CD4-positive, alpha-beta T cell treated with Interleukin-15 for 1 hour (primary cell): ENCODE results near the gene TRIP13.
"Not testable (repeated sequence)": the region's sequence is repeated elsewhere in the genome, so short reads cannot be mapped to it uniquely, and the experiment has no call there.

Experiments used
- DNase-seq: peaks from one replicate; pipeline ENCODE4 v3.0.0-alpha.2; 2020

The TRIP13 gene

DNA sequence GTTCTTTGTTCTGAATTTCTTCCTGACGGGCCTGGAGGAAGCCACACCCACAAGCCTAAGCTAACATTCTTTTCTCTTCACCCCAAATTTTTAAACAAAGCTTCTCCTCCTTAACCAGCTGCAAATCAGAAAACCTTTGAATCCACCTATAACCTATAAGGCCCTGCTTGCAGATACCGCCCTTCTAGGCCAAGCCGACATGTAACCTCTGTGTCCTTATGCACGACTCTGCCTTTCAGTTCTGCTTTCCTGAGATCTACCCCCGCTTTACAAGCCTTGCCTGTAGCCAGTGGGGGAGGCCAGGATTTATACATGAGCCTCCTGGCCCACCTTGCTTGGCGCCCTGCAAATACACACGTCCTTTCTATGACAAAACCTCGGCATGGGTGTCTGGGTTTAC is 19.4 kb upstream of the TRIP13 start:
- DNase-seq, result no peak

DNA sequence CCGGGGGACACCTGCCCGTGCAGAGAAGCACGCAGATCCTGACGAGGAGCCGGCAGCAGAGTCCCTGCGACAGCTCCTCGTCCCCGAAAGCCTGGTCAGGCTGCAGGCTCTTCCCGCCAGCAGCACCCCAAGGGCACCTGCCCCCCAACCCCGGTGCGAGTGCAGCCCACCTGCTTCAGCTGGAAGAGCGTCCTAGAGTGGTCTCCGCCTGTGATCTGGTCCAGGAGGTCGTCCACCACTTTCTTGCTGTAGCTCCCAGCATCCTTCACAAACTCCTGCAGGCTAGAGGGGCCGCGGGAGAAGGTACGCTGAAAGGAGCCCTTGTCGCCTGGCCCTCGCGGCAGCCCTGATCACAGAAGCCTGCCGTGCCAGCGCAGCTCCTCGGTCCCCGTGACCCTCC is 16.8 kb upstream of the TRIP13 start:
- DNase-seq, result no peak

DNA sequence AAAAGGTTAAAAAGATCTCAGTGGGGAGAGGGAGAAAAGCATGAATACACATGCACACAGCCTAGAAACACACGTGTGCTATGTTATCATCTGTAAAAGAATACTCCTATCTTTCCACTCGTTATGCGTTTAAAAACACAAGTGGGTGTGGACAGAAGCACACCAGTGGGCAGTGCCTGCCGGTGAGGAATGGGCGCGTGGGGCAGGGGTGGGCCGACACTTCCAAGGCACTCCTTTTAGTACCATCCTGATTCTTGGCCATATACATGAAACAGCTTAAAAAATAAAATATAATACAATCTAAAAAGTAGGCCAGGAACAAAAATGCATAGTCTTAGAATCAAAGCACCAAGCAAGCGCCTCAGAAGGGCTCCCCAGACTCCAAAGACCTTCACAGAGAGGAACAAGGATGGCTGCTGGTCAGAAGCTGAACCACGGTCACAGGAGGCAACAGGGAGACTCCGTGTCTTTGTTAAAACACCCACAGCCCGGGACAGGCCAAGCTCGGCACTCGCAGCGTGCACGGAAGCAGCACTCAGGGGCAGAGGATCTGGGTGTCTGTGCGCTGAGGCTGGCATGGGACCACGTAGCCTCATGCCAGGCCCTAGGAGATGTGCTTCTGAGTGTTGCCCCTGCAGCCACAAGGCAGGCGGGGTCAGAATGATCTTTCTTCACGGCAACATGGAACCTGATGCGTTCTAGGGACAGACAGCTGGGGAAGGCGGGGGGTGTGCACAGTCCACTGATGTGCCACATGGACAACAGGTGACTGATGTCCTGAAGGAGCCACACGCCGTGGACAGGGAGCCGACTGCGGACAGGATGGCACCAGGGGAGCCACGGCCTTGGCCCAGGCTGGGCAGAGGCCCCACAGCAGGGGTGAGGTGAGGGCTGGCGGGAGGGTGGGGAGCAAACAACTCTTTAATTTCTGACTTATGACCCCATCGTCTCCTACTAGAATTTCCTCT is 16.0 kb upstream of the TRIP13 start:
- DNase-seq, result no peak

DNA sequence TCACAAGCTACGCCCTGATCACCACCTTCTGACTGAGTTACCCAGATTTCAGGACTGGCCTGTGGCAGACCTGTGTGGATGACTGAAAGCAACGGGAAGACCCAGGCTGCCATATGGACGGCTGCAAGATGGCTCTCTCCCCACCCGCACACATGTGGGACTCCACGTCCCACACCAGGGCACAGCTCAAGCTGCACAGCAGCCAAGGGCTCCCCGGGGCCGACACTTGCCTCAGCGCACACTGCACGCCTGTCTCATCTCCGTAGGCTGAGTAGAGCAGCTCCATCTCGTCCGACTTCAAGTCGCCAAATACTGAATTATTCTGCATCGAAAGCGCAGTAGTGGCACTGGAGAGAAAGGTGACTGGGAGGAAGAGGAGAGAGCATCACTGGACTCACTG is 14.6 kb upstream of the TRIP13 start:
- no peak for DNase-seq

DNA sequence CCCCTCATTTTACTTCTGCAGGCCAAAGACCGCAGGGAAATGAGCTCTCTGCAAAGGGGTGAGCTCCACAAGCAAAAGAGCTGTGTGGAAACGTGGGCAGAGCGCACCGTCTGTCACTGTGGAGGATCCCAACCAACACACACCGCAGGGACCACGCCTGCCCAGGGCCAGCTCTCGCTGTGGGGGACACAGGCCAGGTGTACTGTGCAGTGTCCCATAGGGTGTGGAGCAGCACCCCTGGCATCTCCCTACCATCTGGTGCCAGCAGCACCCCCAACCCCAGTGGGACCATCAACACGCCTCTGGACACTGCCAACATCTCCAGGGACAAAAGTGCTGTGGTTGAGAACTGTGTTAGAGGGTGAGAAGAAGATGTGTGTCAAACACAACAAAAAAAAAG is 14.0 kb upstream of the TRIP13 start:
- DNase-seq, result not testable (repeated sequence)

DNA sequence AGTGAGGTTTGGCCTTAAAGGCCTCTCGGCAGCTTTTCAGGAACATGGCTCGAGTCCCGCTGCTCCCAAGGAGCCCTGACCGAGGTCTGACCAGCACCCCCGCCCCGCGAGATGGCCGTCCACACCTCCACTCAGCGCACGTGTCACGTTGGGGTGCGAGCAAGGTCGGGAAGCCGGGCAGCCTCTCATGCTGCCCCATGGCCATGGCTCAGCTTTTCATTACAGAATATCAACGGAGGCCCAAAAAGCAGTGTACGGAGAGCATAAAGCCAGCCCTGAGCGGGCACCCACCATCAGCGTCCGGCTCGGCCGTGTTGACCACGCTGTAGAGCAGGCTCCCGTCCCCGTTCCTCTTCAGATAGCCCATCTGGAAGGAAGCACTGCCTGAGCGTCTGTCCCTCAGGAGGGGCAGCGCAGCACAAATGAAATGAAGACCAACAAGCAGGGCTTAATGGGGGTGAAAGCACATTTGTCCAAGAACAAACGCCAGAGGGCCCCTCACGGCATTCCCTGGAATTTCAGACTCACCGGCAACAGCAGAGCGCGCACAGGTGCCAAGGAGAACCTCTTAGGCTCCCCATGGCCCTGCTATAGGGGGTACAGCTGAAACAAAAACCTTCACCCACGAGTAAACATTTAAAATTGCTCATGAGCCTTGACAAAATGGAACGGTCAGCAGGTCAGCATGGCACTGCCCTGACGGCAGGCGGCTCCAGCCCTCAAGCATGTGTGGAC is 11.7 kb upstream of the TRIP13 start:
- DNase-seq, result no peak

DNA sequence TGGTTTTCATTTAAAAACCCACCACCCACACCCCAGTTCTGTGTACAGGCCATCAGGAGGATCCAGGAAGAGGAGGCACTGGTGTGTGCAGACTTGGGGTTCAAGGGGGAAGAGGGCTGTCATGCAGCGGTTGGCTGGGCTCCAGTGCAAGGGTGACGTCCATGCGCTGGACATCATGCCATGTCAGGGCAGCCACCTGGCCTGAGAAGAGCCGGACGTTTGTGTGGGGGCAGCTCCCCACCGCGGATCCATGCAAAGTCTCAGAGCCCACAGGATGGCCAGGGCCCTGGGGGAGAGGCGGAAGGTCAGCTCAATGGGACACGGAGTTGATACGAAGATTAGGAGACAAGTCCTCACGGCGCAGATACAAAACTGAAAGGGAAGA is 11.1 kb upstream of the TRIP13 start:
- DNase-seq, result no peak

DNA sequence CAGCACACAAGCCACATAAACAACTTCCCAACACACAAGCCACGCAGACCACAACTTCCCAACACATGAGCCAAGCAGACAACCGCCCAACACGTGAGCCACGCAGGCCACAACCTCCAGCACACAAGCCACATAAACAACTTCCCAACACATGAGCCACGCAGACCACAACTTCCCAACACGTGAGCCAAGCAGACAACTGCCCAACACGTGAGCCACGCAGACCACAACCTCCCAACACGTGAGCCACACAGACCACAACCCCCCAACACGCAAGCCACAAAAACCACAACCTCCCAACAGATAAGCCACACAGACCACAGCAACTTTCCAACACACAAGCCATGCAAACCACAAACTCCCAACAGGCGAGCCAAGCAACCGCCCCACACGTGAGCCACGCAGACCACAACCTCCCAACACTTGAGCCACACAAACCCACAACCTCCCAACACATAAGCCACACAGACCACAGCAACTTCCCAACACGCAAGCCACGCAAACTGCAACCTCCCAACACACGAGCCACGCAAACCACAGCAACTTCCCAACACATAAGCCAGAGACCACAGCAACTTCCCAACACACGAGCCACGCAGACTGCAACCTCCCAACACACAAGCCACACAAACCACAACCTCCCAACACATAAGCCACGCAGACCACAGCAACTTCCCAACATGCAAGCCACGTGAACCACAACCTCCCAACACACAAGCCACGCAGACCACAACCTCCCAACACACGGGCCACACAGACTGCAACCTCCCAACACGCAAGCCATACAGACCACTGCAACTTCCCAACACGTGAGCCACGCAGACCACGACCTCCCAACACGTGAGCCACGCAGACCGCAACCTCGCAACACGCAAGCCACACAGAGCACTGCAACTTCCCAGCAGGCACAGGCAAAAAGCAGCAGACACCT is 10.2 kb upstream of the TRIP13 start:
- no peak for DNase-seq

DNA sequence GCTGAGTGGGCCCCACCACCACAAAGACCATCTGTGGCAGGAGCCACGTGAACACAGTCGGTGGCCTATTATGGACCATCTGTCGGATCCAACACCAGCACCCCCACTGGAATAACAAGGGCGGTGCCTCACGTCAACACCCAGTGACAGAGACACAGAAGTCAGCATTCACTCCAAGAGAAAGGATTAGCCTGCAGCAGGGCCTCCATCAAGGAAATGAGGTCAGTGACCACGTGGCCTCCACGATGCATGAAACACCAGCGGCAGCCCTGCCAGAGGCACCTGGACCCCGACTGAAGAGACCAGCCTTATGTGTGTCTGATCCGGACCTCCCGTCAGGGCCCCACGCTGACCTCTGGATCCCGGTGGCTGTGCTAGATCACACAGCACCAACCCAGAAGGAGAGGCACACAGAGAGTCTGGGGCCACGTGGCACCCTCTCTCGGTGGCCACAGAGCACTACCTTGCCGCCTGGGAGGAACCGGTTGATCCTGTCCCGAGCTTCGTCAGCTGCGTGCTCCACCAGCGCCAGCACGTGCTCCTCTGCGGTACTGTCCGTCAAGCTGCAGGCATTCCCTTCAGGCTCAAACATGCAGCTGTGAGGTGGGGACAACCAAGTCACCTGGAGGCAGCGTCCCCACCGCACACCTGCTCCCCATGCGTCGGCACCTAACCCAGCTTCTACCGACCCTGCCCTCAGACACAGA is 9.1 kb upstream of the TRIP13 start:
- DNase-seq, result no peak

DNA sequence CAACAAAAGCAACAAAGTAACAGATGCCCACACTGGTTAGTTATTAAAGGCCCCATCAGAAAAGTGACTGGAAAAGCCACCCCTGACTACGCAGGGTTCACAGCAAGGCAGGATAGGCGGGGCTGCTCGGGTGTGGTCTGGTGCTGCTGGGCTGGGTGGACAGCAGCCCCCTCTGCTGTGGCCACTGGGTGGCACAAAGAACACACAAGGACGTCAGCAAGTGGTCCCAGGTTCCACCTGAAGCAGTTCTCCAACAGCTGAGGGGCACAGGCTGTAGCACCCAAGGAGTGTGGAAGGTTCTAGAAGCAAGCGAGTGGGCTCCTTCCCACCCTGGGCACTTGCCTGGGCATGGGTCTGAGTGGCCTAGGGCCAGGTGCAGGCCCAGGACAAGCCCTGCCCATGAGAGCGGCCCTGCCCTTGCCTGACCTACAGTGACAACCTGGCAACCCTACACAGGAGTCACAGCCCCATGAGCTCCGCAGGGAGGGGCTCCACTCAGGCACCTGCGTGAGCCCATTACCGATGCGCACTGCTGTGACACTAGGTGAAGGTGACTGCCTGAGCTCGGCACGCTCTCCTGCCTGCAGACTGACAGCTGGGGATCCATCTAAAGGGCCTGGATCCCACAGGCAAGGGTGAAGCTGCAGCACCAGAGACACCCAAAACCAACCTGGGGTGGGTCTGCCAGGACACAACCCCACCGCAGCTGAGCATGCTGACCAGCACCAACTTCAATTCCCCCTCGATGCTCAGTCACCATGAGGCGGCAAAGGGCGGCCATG is 8.1 kb upstream of the TRIP13 start:
- no peak for DNase-seq

DNA sequence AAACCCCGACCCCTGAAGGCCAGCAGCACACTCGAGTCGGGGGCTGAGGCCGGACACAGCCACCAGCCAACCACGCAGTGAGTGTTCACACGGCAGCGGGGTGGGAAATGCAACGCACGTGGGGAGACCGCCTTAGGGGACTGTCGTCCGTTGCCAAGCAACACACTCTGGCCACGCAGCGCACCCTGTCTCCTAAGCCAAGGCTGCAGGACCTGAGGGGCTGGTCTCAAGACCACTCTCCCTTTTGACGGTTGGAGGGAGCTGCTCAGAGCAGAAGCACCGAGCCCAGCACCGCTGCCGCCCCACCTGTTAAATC is 7.6 kb upstream of the TRIP13 start:
- no peak for DNase-seq

DNA sequence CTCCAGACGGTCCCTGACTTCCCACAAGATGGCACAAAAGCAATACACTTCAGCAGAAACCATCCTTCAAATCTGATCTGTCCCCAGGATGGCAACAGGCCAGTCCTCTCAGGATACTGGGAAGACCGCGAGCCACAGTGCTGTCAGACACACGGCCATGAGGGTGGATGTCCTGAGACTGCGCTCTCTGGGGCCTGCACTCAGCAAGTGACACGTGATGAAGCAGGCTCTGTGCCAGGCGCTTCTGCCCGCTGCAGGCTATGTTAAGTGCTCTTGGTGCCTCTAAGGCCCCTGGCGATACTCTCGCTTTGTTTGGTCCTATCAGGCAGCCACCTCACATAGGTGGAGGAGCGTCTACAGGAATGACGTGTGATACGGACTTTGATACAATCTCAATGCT is 7.2 kb upstream of the TRIP13 start:
- DNase-seq, result no peak

DNA sequence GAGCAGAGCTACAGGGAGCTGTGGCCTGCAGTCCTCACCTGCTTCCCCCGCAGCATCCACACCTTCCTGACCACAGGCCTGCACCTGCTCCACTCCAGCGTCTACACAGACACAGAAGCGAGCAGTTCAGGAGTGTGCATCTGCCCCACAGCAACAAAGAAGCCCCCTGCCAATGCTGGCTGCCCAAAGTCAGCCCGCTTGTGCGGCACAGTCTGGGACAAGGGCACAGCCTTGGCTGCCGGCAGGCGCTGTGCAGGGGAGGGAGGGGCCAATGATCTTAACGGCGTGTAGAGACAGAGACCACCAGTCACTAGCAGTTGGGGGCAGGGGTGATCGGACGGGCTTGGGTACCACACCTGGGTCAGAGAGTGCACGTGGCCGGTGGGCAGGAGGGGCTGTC is 6.6 kb upstream of the TRIP13 start:
- no peak for DNase-seq

DNA sequence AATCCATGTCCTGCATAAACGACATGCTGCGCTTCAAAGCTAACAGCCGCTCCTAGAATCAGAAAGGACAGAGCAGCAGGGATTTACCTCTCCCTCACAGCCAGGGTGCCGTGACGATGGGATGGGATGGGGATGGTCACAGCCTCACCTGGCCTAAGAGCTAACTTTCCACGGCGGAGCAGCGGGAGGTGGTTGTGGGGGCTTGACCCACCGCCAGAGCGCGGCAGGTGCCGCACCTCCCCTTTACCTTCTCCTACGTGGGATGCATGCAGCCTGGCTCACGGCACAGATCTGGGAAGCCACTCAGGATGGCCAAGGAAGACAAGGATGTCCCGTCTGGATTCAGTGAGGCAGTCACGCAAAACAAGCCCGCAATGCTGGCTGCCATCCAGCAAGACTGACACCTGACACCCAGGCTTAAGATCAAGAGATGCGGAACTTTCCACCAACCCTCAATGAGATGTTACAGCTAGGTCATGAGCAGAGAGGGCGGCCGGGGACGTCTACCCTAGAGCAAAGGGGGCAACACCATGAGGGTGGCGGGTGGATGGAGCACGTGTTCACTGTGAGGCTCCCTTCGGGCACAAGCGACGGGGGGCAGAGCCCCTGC is 5.9 kb upstream of the TRIP13 start:
- no peak for DNase-seq

DNA sequence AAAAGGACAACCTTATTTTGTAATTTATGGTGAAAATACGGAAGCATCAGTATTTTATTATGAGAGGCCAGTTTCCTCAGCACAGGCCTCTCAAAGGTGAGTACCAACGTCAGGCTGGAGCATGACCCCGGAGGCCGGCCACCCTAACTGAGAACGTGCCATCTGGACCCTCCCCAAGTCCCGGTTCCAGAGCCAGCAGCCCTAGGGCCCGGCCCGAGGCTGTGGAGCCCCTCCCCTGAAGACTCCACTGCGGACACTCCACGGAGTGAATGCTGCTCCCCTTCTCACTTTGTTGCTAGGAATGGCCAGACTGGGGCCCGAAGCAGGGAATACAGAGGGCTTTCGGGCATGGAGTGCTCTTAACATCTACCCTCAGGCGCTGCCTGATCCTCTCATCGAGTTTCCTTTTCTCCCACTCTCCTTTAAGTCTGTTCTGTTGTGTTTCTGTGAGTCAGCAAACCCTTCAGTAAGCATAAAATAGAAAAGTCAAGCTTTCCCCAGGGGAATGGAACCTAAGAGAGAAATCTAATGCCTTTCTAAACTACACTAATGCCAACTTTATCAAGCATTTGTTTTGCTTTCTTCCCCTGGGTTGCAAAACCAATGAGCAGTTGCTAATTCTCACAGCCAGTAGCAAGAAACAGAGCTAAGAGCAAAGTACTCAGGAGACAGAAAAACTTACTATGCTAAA is 4.6 kb upstream of the TRIP13 start:
- DNase-seq, result no peak

DNA sequence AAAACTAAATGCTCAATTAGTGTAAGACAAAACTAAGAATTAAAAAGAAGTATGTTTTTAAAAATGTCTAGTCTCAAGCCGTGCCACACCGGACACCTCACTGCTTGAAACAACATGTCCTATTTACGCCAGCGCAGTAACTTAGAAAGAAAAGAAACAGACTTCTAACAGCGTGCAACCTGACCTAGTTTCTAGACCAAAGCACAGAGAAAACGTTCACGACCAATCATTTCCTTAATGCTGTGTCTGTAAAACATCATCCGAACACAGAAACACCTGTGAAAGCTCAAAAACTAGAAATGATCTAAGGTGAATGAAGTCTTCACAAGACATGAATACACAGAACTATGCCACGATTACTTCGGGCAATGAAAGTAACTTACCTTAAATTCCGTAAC is 4.0 kb upstream of the TRIP13 start:
- no peak for DNase-seq

DNA sequence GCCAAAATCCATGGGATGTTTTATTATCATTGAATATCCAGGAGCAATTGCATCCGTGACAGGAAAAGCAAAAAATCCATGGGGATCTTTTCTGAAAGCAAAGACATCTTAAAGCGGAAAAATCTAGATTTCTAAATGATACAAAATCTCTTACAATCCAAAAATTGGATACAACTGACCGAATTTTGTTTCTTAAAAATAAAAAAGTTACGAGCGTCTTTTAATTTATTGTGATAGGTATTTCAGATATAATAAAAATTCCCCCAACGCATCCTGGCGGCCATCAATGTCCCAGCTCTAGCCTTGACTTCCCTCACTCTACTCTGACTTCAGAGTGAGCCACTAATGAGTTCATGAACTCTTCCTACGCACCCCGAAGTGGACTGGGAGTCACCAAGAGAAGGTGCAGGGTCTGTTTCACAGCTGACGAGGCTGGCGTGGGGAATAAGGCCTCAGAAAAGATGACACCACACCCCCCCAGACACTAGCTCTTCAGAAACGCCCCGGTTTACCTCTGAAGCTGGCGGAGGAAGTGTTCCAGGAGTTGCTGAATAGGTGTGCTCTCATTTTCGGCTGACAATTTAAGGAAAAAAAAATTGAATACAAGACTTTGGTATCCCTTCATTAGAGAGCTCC is 3.5 kb upstream of the TRIP13 start:
- DNase-seq, result no peak

DNA sequence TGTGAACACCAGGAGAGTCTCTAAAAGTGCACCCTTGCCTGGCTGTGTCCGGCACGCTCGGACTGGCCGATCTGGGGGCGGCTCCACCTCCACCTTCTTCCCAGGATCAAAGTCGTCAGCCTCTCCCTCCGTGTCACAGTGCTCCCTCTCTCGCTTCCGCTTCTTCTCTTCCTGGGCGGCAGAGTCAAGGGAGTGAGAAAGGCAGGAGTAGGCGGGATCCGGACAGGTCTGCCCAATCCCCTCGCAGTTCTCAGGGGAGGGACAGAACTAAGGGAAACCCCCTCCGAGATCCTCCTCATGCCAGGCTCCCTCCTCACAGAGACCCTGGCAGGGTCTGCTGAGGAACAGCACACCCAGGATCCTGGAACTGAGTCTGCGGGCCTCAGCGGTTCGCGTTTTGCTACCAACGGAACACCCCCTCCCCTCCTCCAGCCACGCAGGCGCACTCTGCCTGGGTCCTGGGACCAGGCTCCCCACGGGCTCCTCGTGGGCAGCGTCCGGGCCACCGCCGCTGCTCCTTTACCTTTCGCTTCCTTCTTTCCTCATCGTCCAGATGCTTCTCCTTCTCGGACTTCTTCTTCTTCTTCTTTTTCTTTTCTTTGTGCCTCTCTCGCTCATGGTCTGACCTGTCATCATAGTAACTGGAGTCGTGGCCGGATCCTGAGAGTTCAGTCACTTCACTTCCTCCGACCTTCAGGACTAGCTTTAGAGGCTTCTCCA is 1.4 kb upstream of the TRIP13 start:
- DNase-seq, result no peak

DNA sequence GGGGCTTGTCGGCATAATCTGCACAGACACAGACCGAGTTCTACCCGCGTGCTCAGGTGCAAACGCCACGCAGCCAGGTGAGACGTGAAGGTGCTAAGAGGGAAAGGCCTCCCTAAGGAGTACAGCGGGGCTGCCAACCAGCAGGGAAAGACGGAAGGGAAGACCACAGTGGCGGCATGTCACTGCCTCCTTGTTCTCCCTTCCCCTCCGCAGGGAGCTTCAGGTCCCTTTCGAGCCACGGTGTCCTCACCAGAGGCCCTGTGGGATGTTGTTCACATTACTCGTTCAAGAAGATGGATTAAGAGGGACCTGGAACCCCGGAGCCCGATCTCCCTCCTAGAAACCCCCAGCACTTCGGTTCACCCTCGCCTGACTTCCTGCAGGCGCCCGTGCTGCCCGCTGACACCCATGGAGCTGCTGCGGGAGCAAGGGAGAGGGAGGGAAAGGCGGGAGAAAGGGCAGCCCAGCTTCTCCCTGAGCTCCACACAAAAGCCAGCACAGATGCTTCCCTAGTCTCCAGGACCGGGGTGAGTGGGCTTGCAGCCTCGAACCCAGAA is 769 bp upstream of the TRIP13 start:
- no peak for DNase-seq
